Astrocyte (in vitro differentiated cells and primary cell): Measurements from ENCODE around the gene FABP3. TPM values are rescaled to one million over a fixed set of nuclear protein-coding genes. Genes with fewer than 3 reads are reported as not detected.

Experiments
- DNase-seq: peaks from one replicate; pipeline ENCODE4 v3.0.0-alpha.2; 2010; ENCODE audit warnings: low read depth
- FAIRE-seq: peaks from 2 replicates; lab custom pipeline; 2011; peaks lifted over from hg19 to GRCh38; lab: Jason Lieb, UNC
- H2AFZ ChIP-seq: 2 replicates; pipeline ENCODE4 v1.6.0; 2012; ENCODE audit warnings: low read depth, low read length, inconsistent platforms
- H3K27ac ChIP-seq: 2 replicates; pipeline ENCODE4 v1.5.1; 2011; ENCODE audit warnings: low read depth, low read length, inconsistent platforms
- H3K27me3 ChIP-seq: 2 replicates; pipeline ENCODE4 v1.6.0; 2011; ENCODE audit warnings: low read length, inconsistent platforms; ENCODE audit not compliant: insufficient read depth
- H3K36me3 ChIP-seq: 2 replicates; pipeline ENCODE4 v1.5.1; 2011; ENCODE audit warnings: low read length, inconsistent platforms; ENCODE audit not compliant: insufficient read depth
- H3K4me1 ChIP-seq: 2 replicates; pipeline ENCODE4 v1.5.1; 2011; ENCODE audit warnings: low read length, inconsistent platforms; ENCODE audit not compliant: insufficient read depth
- H3K4me2 ChIP-seq: 2 replicates; pipeline ENCODE4 v1.6.0; 2012; ENCODE audit warnings: low read length, inconsistent platforms
- H3K4me3 ChIP-seq: 2 replicates; pipeline ENCODE4 v1.5.1; 2011; ENCODE audit warnings: low read depth, mild to moderate bottlenecking, low read length, inconsistent platforms; ENCODE audit not compliant: insufficient read depth
- H3K79me2 ChIP-seq: 2 replicates; pipeline ENCODE4 v1.6.0; 2012; ENCODE audit warnings: mild to moderate bottlenecking, low read length, inconsistent platforms; ENCODE audit not compliant: insufficient read depth
- H3K9ac ChIP-seq: 2 replicates; pipeline ENCODE4 v1.6.0; 2012; ENCODE audit warnings: mild to moderate bottlenecking, low read length, inconsistent platforms
- H3K9me3 ChIP-seq: 2 replicates; pipeline ENCODE4 v1.5.1; 2012; ENCODE audit warnings: low read depth, mild to moderate bottlenecking, low read length, inconsistent platforms; ENCODE audit not compliant: insufficient read depth
- H4K20me1 ChIP-seq: 2 replicates; pipeline ENCODE4 v1.6.0; 2012; ENCODE audit warnings: low read length, inconsistent platforms; ENCODE audit not compliant: insufficient read depth
- H3K27ac Mint-ChIP-seq: one replicate; pipeline ENCODE4 v1.8.0; 2021; ENCODE audit warnings: mild to moderate bottlenecking, mixed read lengths; ENCODE audit not compliant: unreplicated experiment
- H3K27me3 Mint-ChIP-seq: one replicate; pipeline ENCODE4 v1.8.0; 2021; ENCODE audit warnings: low read depth, mixed read lengths; ENCODE audit not compliant: unreplicated experiment
- H3K36me3 Mint-ChIP-seq: one replicate; pipeline ENCODE4 v1.8.0; 2021; ENCODE audit warnings: low read depth, mixed read lengths; ENCODE audit not compliant: unreplicated experiment
- H3K4me1 Mint-ChIP-seq: one replicate; pipeline ENCODE4 v1.8.0; 2021; ENCODE audit warnings: low read depth, mixed read lengths; ENCODE audit not compliant: unreplicated experiment
- H3K4me3 Mint-ChIP-seq: one replicate; pipeline ENCODE4 v1.8.0; 2021; ENCODE audit warnings: mild to moderate bottlenecking, moderate library complexity, mixed read lengths; ENCODE audit not compliant: unreplicated experiment
- H3K9me3 Mint-ChIP-seq: one replicate; pipeline ENCODE4 v1.8.0; 2021; ENCODE audit warnings: mild to moderate bottlenecking, mixed read lengths; ENCODE audit not compliant: unreplicated experiment
- EZH2 ChIP-seq: IDR thresholded peaks from 2 replicates; pipeline ENCODE4 v1.6.1; 2012; ENCODE audit warnings: mild to moderate bottlenecking, low read length, inconsistent platforms; ENCODE audit not compliant: insufficient read depth
- total RNA-seq: library from RNA; stranded (reverse); gene quantifications from 2 replicates; pipeline ENCODE4 v1.2.1, GENCODE V29; 2021
- TF ChIP-seq, protein P1 (sequence below): IDR thresholded peaks from 2 replicates; pipeline ENCODE4 v1.5.1; 2011; ENCODE audit warnings: low read depth, mild to moderate bottlenecking, inconsistent platforms, low read length, moderate library complexity; ENCODE audit not compliant: insufficient read depth

FABP3 gene
- total RNA-seq, 1 donor from 2014 or later = 20.4 TPM

DNA sequence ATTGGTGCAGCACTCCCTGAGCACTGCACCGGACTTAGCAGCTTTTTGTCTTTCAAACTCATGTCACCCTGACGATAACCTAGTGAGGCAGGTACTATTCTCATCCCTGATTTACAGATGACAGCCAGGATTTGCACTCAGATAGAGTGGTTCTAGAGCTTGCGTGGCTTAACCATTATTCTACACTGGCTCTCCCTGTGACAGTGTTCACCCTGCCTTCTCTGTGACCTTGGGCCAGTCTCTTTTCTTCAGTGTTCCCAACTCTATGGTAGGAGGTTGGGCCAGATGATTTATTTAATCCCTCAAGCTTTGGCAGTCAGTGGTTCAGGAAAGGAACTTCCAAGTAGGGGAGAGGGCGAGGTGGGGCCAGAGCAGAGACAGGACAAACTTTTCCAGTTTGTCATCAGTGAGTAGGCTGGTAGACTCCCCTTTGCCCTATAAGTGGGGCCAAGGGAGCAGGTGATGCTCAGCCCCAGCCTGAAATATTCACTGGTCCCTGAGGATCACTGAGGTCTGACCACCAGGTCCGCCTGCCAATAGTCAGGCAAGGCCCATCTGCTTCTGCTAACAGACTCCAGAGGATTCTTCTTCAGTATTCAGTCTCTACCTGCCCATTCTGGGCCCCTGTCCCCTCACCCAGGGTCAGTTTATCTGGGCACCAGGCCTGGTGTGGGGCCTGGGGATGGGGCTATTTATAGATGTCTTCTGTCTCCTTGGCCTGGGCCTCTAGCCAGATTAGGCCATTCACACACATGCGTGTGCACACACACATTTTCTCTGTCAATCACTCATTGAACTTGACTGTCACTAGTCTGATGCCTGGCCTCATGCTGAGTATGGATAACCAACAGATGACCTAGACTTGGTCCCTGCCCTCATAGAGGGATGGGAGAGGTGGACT lies 8.8 kb upstream of the FABP3 start:
- Histone ChIP-seq H3K4me3 (no peak overlapping the region), H3K4me1 (peaks cover 8% of the 10 kb centered on the region), H3K9ac (no peak overlapping the region), H3K9me3 (no peaks in the 10 kb centered on the region), H4K20me1 (no peaks in the 10 kb centered on the region), H3K27me3 (no peaks in the 10 kb centered on the region), H3K27ac (no peak overlapping the region), H2AFZ (no peak overlapping the region), H3K36me3 (no peaks in the 10 kb centered on the region), H3K4me2 (no peak overlapping the region), H3K79me2 (no peaks in the 10 kb centered on the region)
- peaks cover 13% of the 10 kb centered on the region for H3K27me3 Mint-ChIP-seq
- H3K36me3 Mint-ChIP-seq = no peaks in the 10 kb centered on the region
- DNase-seq (no peak), FAIRE-seq (no peak)
- peaks cover 4% of the 10 kb centered on the region for H3K9me3 Mint-ChIP-seq
- H3K4me1 Mint-ChIP-seq = peaks cover 4% of the 10 kb centered on the region
- H3K27ac Mint-ChIP-seq = peak overlapping the region; percentile 70
- H3K4me3 Mint-ChIP-seq = no peak overlapping the region
- TF ChIP-seq, protein P1, sequence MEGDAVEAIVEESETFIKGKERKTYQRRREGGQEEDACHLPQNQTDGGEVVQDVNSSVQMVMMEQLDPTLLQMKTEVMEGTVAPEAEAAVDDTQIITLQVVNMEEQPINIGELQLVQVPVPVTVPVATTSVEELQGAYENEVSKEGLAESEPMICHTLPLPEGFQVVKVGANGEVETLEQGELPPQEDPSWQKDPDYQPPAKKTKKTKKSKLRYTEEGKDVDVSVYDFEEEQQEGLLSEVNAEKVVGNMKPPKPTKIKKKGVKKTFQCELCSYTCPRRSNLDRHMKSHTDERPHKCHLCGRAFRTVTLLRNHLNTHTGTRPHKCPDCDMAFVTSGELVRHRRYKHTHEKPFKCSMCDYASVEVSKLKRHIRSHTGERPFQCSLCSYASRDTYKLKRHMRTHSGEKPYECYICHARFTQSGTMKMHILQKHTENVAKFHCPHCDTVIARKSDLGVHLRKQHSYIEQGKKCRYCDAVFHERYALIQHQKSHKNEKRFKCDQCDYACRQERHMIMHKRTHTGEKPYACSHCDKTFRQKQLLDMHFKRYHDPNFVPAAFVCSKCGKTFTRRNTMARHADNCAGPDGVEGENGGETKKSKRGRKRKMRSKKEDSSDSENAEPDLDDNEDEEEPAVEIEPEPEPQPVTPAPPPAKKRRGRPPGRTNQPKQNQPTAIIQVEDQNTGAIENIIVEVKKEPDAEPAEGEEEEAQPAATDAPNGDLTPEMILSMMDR = no peak
- TF ChIP-seq EZH2 = no peak

DNA sequence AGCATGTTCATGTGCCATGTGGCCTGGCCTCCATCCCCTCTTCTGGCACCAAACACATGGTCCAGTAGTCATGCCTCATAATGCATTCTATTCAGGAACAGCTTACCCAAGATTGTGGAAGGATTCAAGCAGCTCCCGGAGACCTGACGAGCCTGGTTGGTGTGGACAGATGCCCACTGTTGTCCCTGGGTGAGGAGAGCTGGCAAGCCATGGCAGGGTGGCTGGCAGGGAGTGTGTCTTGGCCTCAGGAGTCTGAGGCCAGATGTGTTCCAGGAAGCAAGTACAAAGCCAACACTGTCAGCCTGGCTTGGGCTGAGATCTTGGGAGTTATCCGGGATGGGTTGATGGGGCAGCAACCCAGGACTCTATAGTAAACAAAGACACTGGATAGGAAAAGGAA lies 7.3 kb upstream of the FABP3 start:
- Histone ChIP-seq H3K27ac (no peak overlapping the region), H3K9ac (no peak overlapping the region), H3K4me1 (peaks cover 13% of the 10 kb centered on the region), H3K36me3 (no peaks in the 10 kb centered on the region), H3K27me3 (no peaks in the 10 kb centered on the region), H4K20me1 (no peaks in the 10 kb centered on the region), H3K4me2 (no peak overlapping the region), H3K9me3 (no peaks in the 10 kb centered on the region), H3K4me3 (no peak overlapping the region), H3K79me2 (no peaks in the 10 kb centered on the region), H2AFZ (no peak overlapping the region)
- Mint-ChIP-seq H3K9me3 (no peaks in the 10 kb centered on the region), H3K36me3 (no peaks in the 10 kb centered on the region), H3K4me1 (peaks cover 5% of the 10 kb centered on the region), H3K27ac (no peak overlapping the region), H3K4me3 (no peak overlapping the region), H3K27me3 (peaks cover 13% of the 10 kb centered on the region)
- no peak for DNase-seq
- no peak for TF ChIP-seq EZH2
- TF ChIP-seq, protein P1 = no peak
- no peak for FAIRE-seq

DNA sequence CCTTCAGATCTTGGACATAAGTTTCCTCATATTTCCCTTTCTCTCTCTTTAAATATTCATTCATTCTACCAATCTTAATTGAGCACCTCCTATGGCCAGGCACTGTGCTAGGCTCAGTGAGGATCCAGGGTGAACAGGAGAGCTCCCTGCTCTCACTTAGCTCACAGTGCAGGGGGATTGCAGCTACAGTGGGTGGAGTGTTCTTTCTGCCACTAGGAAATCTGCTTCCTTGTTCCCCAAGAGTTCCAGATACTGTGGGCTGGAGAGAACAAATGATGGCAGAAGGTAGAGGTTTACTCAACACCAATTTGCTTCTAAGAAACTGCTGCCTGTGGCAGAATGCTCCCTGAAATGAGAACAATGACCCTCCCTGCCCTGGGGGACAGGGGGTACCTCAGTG lies 5.1 kb upstream of the FABP3 start:
- no peak overlapping the region for H2AFZ ChIP-seq
- H3K9me3 ChIP-seq = no peaks in the 10 kb centered on the region
- no peak for TF ChIP-seq EZH2
- TF ChIP-seq, protein P1 = no peak
- H3K27ac ChIP-seq = no peak overlapping the region
- no peak for DNase-seq
- Mint-ChIP-seq H3K4me3 (no peak overlapping the region), H3K36me3 (peaks cover 2% of the 10 kb centered on the region), H3K4me1 (peaks cover 9% of the 10 kb centered on the region), H3K27me3 (peaks cover 13% of the 10 kb centered on the region), H3K27ac (no peak overlapping the region), H3K9me3 (no peaks in the 10 kb centered on the region)
- no peak overlapping the region for H3K4me3 ChIP-seq
- no peak overlapping the region for H3K4me2 ChIP-seq
- no peaks in the 10 kb centered on the region for H3K36me3 ChIP-seq
- no peaks in the 10 kb centered on the region for H3K27me3 ChIP-seq
- no peak for FAIRE-seq
- no peaks in the 10 kb centered on the region for H4K20me1 ChIP-seq
- peaks cover 22% of the 10 kb centered on the region for H3K4me1 ChIP-seq
- H3K9ac ChIP-seq = no peak overlapping the region
- no peaks in the 10 kb centered on the region for H3K79me2 ChIP-seq
